Activated naive CD4-positive, alpha-beta T cell treated with Interleukin-2 at 50 U/mL for 16 hours (primary cell): ENCODE data around the gene HCN2.
A peak's percentile ranks its signal among the peaks of the same experiment; 100 is the strongest.

Source experiments
- DNase-seq: peaks from one replicate; pipeline ENCODE4 v3.0.0-alpha.2; 2020

HCN2 gene

DNA sequence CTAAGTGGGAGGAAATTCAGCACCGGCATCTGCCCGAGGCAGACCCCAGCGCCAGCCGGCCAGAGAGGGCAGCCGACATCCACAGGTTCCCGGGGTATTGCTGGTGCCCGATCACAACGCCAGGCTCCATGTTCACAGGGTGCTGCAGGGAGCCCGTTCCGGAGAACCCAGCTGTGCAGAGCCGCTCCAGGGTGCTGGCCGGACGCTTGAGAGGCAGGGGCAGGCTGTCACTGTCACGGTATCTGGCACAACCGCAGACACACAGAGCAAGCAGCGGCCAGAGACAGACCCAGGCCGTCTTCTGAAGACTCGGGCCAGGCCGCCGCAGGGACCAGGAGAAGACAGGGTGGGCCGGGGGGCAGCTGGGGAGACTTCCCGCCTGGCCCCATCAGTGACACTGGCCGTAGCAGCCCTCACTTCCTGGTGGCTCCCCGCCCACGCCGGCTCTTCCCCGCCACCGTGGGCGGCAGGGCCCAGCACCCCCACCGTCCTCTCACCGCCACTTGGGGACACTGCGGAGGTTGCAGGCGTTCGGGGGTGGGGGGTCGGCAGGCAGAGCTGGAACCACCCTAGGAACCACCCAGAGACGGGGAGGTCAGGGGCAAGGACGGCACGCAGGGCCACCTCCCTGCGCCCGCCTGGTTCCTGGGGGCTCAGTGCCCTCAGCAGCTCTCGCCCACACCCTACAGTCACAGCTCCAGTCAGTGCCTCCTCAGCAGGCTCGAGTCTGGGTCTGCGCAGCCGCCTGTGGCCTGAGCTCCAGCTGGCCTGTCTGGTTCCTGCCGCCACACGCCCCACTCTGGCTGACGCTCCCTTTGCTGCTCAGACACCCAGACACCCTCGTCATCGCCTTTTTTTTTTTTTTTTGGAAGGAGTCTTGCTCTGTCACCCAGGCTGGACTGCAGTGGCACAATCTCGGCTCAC lies 69.5 kb downstream of the HCN2 start:
- peak; percentile 53 for DNase-seq

DNA sequence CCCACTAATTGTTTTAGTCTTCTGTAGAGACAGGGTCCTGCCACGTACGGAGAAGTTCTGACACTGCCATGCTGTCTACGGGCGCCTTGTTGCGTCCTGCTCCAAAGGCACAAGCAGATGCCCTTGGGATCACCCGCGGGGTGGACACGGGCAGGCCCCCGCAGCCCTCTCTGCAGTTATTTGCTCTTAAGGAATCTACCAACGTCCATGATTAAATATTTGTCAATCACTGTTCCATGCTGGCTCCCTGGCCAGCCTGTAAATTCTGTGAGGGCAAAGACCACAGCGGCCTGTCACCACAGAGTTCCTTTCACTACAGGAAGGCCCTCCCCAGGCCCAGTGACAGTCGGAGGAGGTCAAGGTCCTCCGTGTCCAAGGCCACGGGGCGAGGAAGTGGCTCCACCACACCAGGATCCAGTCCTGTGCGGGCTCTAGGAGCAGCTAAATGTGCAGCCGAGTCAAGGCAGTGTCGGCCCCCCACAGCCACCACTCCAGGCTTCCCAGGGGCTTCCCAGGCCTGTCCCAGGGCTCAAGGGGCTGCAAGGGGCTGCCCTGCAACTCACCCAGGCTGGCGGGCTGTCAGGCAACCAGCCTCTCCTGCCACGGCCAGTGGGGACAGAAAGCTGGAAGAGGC lies 71.2 kb downstream of the HCN2 start:
- DNase-seq: no peak

DNA sequence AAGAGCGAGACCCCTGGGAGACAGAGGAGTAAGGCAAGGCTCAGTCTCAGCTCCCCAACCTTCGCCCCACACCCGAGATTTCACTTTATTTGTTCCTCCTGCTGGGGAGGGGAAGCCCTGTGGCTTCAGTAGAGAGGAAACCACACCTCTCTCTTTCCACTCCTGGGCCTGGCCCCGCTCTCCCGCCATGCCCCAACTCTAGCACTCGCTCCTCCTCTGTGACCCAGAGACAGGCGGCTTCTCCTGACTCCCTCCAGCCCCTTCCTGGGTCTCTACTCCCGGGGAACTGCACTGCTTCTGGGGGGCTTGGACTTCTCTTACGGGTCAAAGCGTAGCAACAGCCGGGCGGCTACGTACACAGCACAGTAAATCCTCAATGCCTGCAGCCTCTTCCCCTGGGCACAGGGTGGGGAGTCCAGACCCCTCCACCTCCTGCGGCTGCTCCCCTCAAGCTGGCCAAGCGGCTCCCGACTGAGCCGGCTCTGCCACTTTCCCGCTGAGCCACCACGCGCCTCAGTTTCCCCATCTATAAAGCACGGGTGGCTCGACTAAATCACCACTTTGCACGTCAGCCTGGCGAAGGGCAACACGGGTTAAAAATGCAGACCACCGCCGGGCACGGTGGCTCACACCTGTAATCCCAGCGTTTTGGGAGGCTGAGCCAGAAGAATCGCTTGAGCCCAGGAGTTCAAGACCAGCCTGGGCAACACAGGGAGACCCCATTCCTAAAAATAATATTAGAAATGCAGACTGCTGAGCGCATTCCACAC lies 71.9 kb downstream of the HCN2 start:
- peak; percentile 69 for DNase-seq

DNA sequence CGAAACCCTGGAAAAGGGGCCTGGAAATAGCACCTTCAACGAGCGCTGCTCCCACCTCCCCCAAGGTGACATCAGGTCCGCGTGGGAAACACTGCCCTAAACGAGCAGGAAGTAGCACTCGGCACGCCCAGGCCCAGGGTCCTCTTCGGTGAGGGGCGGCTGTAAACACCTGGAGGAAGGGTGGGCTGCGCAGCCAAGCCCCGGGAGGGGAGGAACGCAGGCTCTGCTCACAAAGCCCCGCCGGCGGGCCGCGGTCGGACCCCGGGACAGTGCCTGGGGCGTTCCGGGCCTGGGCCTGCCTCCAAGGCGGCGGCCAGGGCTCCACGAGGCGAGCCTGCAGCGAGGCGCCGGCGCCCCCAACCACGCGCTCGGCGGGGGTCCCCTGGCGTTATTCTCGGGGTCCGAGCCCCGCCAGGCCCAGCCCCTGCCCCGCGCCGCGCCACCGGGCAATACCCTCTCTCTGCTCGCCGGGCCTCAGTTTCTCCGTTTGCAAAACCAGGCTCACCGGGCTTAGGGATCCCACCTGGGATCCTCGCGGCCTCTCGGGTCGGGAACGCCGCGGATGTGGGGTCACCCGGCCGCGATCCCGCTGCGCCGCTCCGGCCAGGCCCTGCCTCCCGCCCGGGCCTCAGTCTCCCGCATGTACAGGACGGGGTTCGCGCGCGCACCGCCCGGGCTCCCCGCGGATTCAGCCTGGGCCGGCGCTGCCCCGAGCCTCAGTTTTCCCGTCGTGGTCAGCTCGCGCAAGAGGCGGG lies 72.7 kb downstream of the HCN2 start:
- peak; percentile 78 for DNase-seq

DNA sequence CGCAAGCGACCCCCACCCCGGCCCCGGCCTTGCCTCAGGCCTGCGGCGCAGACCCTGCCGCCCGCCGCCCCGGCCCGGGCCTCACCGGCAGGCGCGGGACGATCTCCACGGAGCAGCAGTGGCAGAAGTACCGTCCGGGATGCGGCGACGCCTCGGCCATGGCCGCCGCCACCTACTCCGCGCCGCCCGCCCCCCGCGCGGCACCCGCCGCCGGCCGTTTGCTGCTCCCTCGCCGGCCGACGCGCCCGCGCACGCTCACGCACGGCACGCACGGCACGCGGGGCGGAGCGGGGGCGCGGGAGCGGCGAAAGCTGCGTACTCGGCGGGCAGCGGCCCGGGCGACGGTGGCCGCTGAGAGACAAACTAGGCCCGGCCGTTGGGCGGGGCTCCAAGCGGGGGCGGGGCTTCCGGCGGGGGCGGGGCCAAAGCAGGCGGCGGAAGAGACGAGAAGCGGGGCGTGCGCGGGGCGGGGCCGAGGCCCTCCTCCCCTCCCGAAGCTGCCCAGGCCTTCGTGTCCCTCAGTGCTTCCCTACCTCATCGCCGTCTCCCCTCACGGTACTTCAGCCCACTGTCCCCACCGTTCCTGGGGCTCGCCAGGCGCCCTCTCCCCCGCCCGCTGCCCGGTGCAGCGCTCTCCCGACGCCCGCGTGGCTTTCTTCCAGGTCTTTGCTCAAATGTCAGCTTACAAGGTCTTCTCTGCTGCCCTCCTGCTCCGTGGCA lies 73.4 kb downstream of the HCN2 start, which contains the start of gene RNF126:
RNF126 (minus strand) TSS at position 253 of the 720 bp plus-strand sequence; CDS start at position 160, 93 bp downstream.
- peak; percentile 91 for DNase-seq

DNA sequence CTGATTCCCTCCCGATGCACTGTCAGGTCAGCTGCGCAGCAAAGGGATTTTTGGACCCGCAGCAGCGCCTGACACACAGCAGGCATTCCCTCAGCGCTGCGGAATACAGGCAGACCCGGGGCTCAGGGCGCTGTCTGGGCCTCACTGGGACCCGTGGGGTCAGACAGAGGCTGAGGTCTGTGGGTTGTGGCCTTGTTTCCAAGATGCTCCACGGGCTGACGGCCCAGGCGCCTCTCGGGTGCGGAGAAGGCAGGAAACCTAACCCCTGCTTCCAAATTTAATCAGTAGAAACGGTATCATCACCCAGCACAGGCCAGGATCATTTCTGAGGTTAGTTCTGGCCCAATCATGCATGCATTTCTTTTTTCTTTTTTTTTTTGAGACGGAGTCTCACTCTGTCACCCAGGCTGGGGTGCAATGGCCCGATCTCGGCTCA lies 74.0 kb downstream of the HCN2 start:
- DNase-seq: no peak

DNA sequence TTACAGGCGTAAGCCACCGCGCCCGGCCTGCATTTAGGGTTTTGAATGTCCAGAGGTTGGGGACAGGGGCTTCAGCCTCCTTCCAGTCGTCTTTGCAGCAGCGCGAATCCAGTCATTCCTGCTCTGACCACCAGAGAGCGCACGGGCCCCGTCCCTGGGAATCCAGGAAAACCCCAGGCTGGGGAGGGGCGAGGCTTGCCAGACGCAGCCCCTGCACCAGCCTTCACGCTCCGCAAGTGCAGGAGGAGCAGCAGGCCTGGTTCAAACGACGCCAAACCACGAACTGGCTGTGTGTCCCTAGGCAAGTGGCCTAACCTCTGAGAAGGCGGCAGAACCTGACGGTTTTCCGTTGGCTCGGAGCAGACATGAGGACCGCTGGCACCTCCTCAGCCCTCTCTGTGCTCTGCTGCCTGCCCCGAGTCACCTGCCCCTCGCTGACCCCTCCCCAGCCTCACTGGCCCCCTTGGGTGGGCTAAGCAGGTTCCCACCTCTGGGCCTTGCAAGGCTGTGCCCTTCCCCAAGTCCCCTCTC lies 75.3 kb downstream of the HCN2 start:
- peak; percentile 86 for DNase-seq
